ENCODE results near the gene TSPAN5. TPM values are rescaled to one million over a fixed set of nuclear protein-coding genes. Genes with fewer than 3 reads are reported as not detected.

The TSPAN5 gene
- total and polyA plus RNA-seq, 2 of the 4 experiments (the other 2 are of a cell fraction): 64.8 to 79.6 TPM

GRCh38 chr4:98509721-98510120, 148.7 kb downstream of the TSPAN5 start:
- peak overlapping the region; percentile 69 for H2AK5ac ChIP-seq (ENCODE audit: low read depth, low read length)
- peak overlapping the region; percentile 53 for H3K9ac ChIP-seq (ENCODE audit: low read depth, low read length)
- peak overlapping the region; percentile 46; the same call in 2 of the 3 replicates for H2BK15ac ChIP-seq (ENCODE audit: low read depth, low read length)
- intact Hi-C loops (cut with micrococcal nuclease): no loop called here
- peak overlapping the region; percentile 95 for H2BK5ac ChIP-seq (ENCODE audit: low read depth, low read length, poor library complexity, severe bottlenecking)
- H4K5ac ChIP-seq (ENCODE audit: low read depth, low read length): peak overlapping the region; percentile 89
- TF ChIP-seq BHLHE40 (IDR thresholded peaks at IDR 0.05; ENCODE audit: low read depth, low read length): no peak
- no peak for TF ChIP-seq FOS (IDR thresholded peaks at IDR 0.05; ENCODE audit: low read depth, low read length)
- no peak for TF ChIP-seq CEBPB (IDR thresholded peaks at IDR 0.05; ENCODE audit: low read depth, low read length)
- TF ChIP-seq ELK1 (IDR thresholded peaks at IDR 0.05; ENCODE audit: borderline replicate concordance, low read depth, low read length): no peak
- no peak for TF ChIP-seq MAFK (IDR thresholded peaks at IDR 0.05; ENCODE audit: low read depth, low read length)
- TF ChIP-seq CTCF (conservative IDR thresholded peaks at IDR 0.05; ENCODE audit: low read depth, low read length): no peak
- TF ChIP-seq RFX5 (IDR thresholded peaks at IDR 0.05; ENCODE audit: low read depth, low read length): no peak
- no peak for TF ChIP-seq MXI1 (IDR thresholded peaks at IDR 0.05; ENCODE audit: borderline replicate concordance, low read depth, low read length)
- no peak for TF ChIP-seq USF2 (IDR thresholded peaks at IDR 0.05; ENCODE audit: low read depth, low read length)
- TF ChIP-seq MAZ (IDR thresholded peaks at IDR 0.05; ENCODE audit: borderline replicate concordance, low read depth, low read length): no peak
- no peak for TF ChIP-seq NFE2L2 (IDR thresholded peaks at IDR 0.05; ENCODE audit: low read depth, low read length)
- H3K9me1 ChIP-seq (ENCODE audit: insufficient read depth, low read length): peaks cover 17% of the 10 kb centered on the region
- WGBS, 2 experiments (ENCODE audit: extremely low coverage in 2 of 2, insufficient read length in 1 of 2): no CpG with 5 or more reads among the region's 4 CpGs
- H3K27me3 ChIP-seq (ENCODE audit: control insufficient read depth, insufficient read depth, low read length): no peaks in the 10 kb centered on the region
- H4K20me1 ChIP-seq (ENCODE audit: insufficient read depth, low read length): no peaks in the 10 kb centered on the region
- H3K14ac ChIP-seq (replicated peaks; ENCODE audit: low read depth, low read length): peak overlapping the region; percentile 86
- in situ Hi-C loops (cut with MboI; ENCODE audit: low sequenced_read_pairs): no loop called here
- peak overlapping the region; percentile 6 for H2AK9ac ChIP-seq (replicated peaks; ENCODE audit: low read depth, low read length, poor library complexity)
- peak overlapping the region; percentile 63; the same call in 1 of the 2 replicates for H3K56ac ChIP-seq (ENCODE audit: extremely low read depth, insufficient read depth, low read length)
- peak overlapping the region; percentile 58 to 89 for H4K8ac ChIP-seq (ENCODE audit: low read depth in 2 of 2, low read length in 2 of 2)
- ChIA-PET CTCF (no interaction called here), POLR2A (ENCODE audit: unreplicated experiment) (no interaction called here)
- peak overlapping the region; percentile 89 for H2BK120ac ChIP-seq (ENCODE audit: low read depth, low read length)
- peak overlapping the region; percentile 96; the same call in 1 of the 2 replicates for H3K27ac ChIP-seq (ENCODE audit: insufficient read depth, low read length)
- H3K4me3 ChIP-seq (ENCODE audit: insufficient read depth, low read depth, low read length): no peak overlapping the region
- peak overlapping the region; percentile 80 for H4K91ac ChIP-seq (ENCODE audit: insufficient read depth, low read depth, low read length)
- ATAC-seq (ENCODE audit: low read depth) (no peak), DNase-seq (no peak)
- peak overlapping the region; percentile 91 for H2BK20ac ChIP-seq (ENCODE audit: low read depth, low read length)
- peak overlapping the region; percentile 96 for H3K18ac ChIP-seq (ENCODE audit: low read depth, low read length)
- H2AFZ ChIP-seq (replicated peaks; ENCODE audit: low read length, poor library complexity): no peak overlapping the region
- dilution Hi-C loops (cut with HindIII; ENCODE audit: low sequenced_read_pairs, unreplicated experiment): no loop called here
- peaks cover 35 to 67% of the 10 kb centered on the region in 2 experiments for H3K79me1 ChIP-seq (ENCODE audit: low read depth in 1 of 2, low read length in 2 of 2)
- H3K9me3 ChIP-seq (ENCODE audit: control insufficient read depth, insufficient read depth, low read length): no peaks in the 10 kb centered on the region
- H3K36me3 ChIP-seq (ENCODE audit: control insufficient read depth, insufficient read depth, low read length): peaks cover 5% of the 10 kb centered on the region; the same call in 1 of the 2 replicates
- no peak overlapping the region for H3K4me2 ChIP-seq (ENCODE audit: low read depth, low read length)
- BruUV-seq (replicated peaks): no TSS peak
- H3K23ac ChIP-seq (ENCODE audit: low read depth, low read length): peak overlapping the region; percentile 59; the same call in 1 of the 2 replicates
- peak overlapping the region; percentile 79 for H3K4ac ChIP-seq (ENCODE audit: low read depth, low read length)
- peaks cover 26% of the 10 kb centered on the region for H3K4me1 ChIP-seq (ENCODE audit: control insufficient read depth, insufficient read depth, low read length)

All from IMR-90 (cell line).